ENCODE results near the gene ALDH1A3.
A peak's percentile ranks its signal among the peaks of the same experiment; 100 is the strongest.

ALDH1A3 gene

GRCh38 chr15:100885116-100885515 is 5.5 kb downstream of the ALDH1A3 start:
- no peak for DNase-seq

- no peak for DNase-seq
Observed at GRCh38 chr15:100885811-100886210, 6.2 kb downstream of the ALDH1A3 start.

- no peak for DNase-seq
Observed at GRCh38 chr15:100887211-100887913, 7.7 kb downstream of the ALDH1A3 start.

- DNase-seq: no peak
Observed at GRCh38 chr15:100889385-100890050, 9.9 kb downstream of the ALDH1A3 start.

- DNase-seq: no peak
Observed at GRCh38 chr15:100890051-100890720, 10.6 kb downstream of the ALDH1A3 start.

GRCh38 chr15:100890850-100891249 is 11.2 kb downstream of the ALDH1A3 start:
- no peak for DNase-seq

- no peak for DNase-seq
Observed at GRCh38 chr15:100891307-100892012, 11.8 kb downstream of the ALDH1A3 start.

- DNase-seq: no peak
Observed at GRCh38 chr15:100892013-100892355, 12.4 kb downstream of the ALDH1A3 start.

- DNase-seq: no peak
Observed at GRCh38 chr15:100893261-100893963, 13.8 kb downstream of the ALDH1A3 start.

GRCh38 chr15:100893964-100894295 is 14.3 kb downstream of the ALDH1A3 start:
- no peak for DNase-seq

GRCh38 chr15:100895721-100896120 is 16.1 kb downstream of the ALDH1A3 start:
- no peak for DNase-seq

GRCh38 chr15:100897221-100898151 is 17.9 kb downstream of the ALDH1A3 start:
- DNase-seq: no peak

- DNase-seq: no peak
Observed at GRCh38 chr15:100898152-100898490, 18.5 kb downstream of the ALDH1A3 start.

- DNase-seq: no peak
Observed at GRCh38 chr15:100898661-100899462, 19.2 kb downstream of the ALDH1A3 start.

- DNase-seq: no peak
Observed at GRCh38 chr15:100899601-100900000, 20.0 kb downstream of the ALDH1A3 start.

GRCh38 chr15:100900136-100900794 is 20.6 kb downstream of the ALDH1A3 start:
- DNase-seq: no peak

- no peak for DNase-seq
Observed at GRCh38 chr15:100900795-100901169, 21.2 kb downstream of the ALDH1A3 start.

GRCh38 chr15:100901296-100901695 is 21.7 kb downstream of the ALDH1A3 start:
- peak; percentile 37 for DNase-seq

GRCh38 chr15:100901702-100902435 is 22.2 kb downstream of the ALDH1A3 start:
- DNase-seq: no peak

Measured in suppressor macrophage treated with lipopolysaccharide for 4 hours (primary cell).